ENCODE measurements around the gene SNORC.

GRCh38 chr2:232873292-232873908 is 3.3 kb downstream of the SNORC start:
- TF ChIP-seq, protein P1, sequence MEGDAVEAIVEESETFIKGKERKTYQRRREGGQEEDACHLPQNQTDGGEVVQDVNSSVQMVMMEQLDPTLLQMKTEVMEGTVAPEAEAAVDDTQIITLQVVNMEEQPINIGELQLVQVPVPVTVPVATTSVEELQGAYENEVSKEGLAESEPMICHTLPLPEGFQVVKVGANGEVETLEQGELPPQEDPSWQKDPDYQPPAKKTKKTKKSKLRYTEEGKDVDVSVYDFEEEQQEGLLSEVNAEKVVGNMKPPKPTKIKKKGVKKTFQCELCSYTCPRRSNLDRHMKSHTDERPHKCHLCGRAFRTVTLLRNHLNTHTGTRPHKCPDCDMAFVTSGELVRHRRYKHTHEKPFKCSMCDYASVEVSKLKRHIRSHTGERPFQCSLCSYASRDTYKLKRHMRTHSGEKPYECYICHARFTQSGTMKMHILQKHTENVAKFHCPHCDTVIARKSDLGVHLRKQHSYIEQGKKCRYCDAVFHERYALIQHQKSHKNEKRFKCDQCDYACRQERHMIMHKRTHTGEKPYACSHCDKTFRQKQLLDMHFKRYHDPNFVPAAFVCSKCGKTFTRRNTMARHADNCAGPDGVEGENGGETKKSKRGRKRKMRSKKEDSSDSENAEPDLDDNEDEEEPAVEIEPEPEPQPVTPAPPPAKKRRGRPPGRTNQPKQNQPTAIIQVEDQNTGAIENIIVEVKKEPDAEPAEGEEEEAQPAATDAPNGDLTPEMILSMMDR (IDR thresholded peaks at IDR 0.05; ENCODE audit: low read depth, low read length, missing input control): no peak
- no peak for TF ChIP-seq RAD21 (IDR thresholded peaks at IDR 0.05)
- TF ChIP-seq, protein P2, sequence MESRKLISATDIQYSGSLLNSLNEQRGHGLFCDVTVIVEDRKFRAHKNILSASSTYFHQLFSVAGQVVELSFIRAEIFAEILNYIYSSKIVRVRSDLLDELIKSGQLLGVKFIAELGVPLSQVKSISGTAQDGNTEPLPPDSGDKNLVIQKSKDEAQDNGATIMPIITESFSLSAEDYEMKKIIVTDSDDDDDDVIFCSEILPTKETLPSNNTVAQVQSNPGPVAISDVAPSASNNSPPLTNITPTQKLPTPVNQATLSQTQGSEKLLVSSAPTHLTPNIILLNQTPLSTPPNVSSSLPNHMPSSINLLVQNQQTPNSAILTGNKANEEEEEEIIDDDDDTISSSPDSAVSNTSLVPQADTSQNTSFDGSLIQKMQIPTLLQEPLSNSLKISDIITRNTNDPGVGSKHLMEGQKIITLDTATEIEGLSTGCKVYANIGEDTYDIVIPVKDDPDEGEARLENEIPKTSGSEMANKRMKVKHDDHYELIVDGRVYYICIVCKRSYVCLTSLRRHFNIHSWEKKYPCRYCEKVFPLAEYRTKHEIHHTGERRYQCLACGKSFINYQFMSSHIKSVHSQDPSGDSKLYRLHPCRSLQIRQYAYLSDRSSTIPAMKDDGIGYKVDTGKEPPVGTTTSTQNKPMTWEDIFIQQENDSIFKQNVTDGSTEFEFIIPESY (IDR thresholded peaks at IDR 0.05): no peak
- no peak for TF ChIP-seq HNF4G (IDR thresholded peaks at IDR 0.05)

Data from liver (tissue), 3 donors.